HepG2 (cell line): ENCODE measurements around the gene DUS1L. TPM values are rescaled to one million over a fixed set of nuclear protein-coding genes. Genes with fewer than 3 reads are reported as not detected.
A peak's percentile ranks its signal among the peaks of the same experiment; 100 is the strongest.

Source experiments
- ATAC-seq: fragments of 200-7000 bp; cut with Tn5 transposase; 3 replicates; pipeline ENCODE4 v1.9.1; 2020; ENCODE audit warnings: mild to moderate bottlenecking, moderate library complexity
- BruUV-seq: library from RNA; stranded (reverse); fragments of 400-500 nt; replicated peaks from 2 replicates; lab custom pipeline; 2021; lab: Mats Ljungman, UMichigan
- CTCF ChIA-PET: fragments of 300-600 bp; formaldehyde crosslinking; extraction: SDS; loops from one replicate; lab custom pipeline; 2021; ENCODE audit warnings: low total read pairs, inconsistent platforms, low intra/inter-chr PET ratio; lab: Yijun Ruan, JAX
- POLR2A ChIA-PET: fragments of 350-600 bp; sonication (Branson Sonifier 250); formaldehyde crosslinking; loops from one replicate; lab custom pipeline; 2020; ENCODE audit warnings: antibody characterized with exemption, inconsistent platforms; lab: Yijun Ruan, JAX
- DNase-seq: peaks from one replicate; pipeline ENCODE4 v3.0.0-alpha.2; 2015; ENCODE audit warnings: low spot score
- FAIRE-seq: peaks from 3 replicates; lab custom pipeline; 2011; peaks lifted over from hg19 to GRCh38; lab: Jason Lieb, UNC
- H2AFZ ChIP-seq: one replicate; pipeline ENCODE4 v1.6.1; 2011; ENCODE audit warnings: low read length, inconsistent platforms
- H3K27ac ChIP-seq: fragments of 300-600 bp; 3 replicates; pipeline ENCODE4 v1.8.0; 2011; ENCODE audit warnings: mixed run types, mild to moderate bottlenecking, mixed read lengths, low read length, inconsistent platforms; ENCODE audit not compliant: insufficient read depth; ENCODE audit errors: extremely low read length
- H3K27me3 ChIP-seq, 2 experiments: fragments of 200-600 bp in 1 of 2; 2 replicates in 1 of 2; 3 replicates in 1 of 2; pipeline versions ENCODE4 v1.6.0 to v1.8.0; 2011; ENCODE audit warnings: low read length in 2 of 2, mild to moderate bottlenecking in 2 of 2, moderate library complexity in 2 of 2, inconsistent platforms in 1 of 2; ENCODE audit not compliant: insufficient read depth in 2 of 2, control insufficient read depth in 1 of 2
- H3K36me3 ChIP-seq, 2 experiments: fragments of 200-600 bp in 1 of 2; replicated peaks in 1 of 2; 2 replicates in 1 of 2; 3 replicates in 1 of 2; pipeline versions ENCODE4 v1.5.1 to v1.8.0; 2011; ENCODE audit warnings: low read length in 2 of 2, inconsistent platforms in 1 of 2; ENCODE audit not compliant: insufficient read depth in 2 of 2, control insufficient read depth in 1 of 2
- H3K4me1 ChIP-seq: 2 replicates; pipeline ENCODE4 v1.5.1; 2012; ENCODE audit warnings: low read length, inconsistent platforms; ENCODE audit not compliant: insufficient read depth
- H3K4me2 ChIP-seq: 2 replicates; pipeline ENCODE4 v1.6.0; 2011; ENCODE audit warnings: low read depth, low read length, inconsistent platforms
- H3K4me3 ChIP-seq, 3 experiments: fragments of 200-600 bp in 1 of 3; sonication (generic), shearing (Covaris generic) in 1 of 3; replicated peaks in 1 of 3; 2 replicates each; pipeline ENCODE4 v1.5.1; 2011 to 2016; ENCODE audit warnings: low read length in 3 of 3, inconsistent platforms in 2 of 3, low read depth in 2 of 3, mild to moderate bottlenecking in 2 of 3, control low read depth in 1 of 3, mixed read lengths in 1 of 3; ENCODE audit not compliant: insufficient read depth in 1 of 3
- H3K79me2 ChIP-seq: one replicate; pipeline ENCODE4 v1.6.1; 2011; ENCODE audit warnings: low read length, inconsistent platforms; ENCODE audit not compliant: insufficient read depth
- H3K9ac ChIP-seq: 2 replicates; pipeline ENCODE4 v1.6.0; 2011; ENCODE audit warnings: mild to moderate bottlenecking, low read depth, low read length, inconsistent platforms; ENCODE audit not compliant: insufficient read depth
- H3K9me3 ChIP-seq: 2 replicates; pipeline ENCODE4 v1.5.1; 2012; ENCODE audit warnings: mild to moderate bottlenecking, low read length
- H4K20me1 ChIP-seq: 2 replicates; pipeline ENCODE4 v1.6.0; 2011; ENCODE audit warnings: inconsistent platforms, mild to moderate bottlenecking, low read length, moderate library complexity; ENCODE audit not compliant: insufficient read depth
- ETV5 ChIP-seq: IDR thresholded peaks from 2 replicates; pipeline ENCODE4 v1.6.1; 2018; ENCODE audit warnings: missing biosample characterization, missing genetic modification reagents, inconsistent platforms, borderline replicate concordance
- GABPB1 ChIP-seq: IDR thresholded peaks from 2 replicates; pipeline ENCODE4 v1.6.1; 2016; ENCODE audit warnings: mild to moderate bottlenecking, missing genetic modification reagents, moderate library complexity, missing compliant biosample characterization
- LCORL ChIP-seq, 2 experiments: fragments of 450-650 bp in 1 of 2; sonication (generic) in 1 of 2; formaldehyde crosslinking in 1 of 2; IDR thresholded peaks; 2 replicates each; pipeline versions ENCODE4 v1.5.0 to v1.6.1; 2017 to 2020; ENCODE audit warnings: antibody characterized with exemption in 1 of 2, missing genetic modification reagents in 1 of 2
- ZFX ChIP-seq: sonication (generic); formaldehyde crosslinking; IDR thresholded peaks from 2 replicates; pipeline ENCODE4 v1.4.0; 2020; ENCODE audit warnings: mild to moderate bottlenecking, low read depth, missing genetic modification reagents, moderate library complexity
- WGBS: methylation state at CpG from one replicate; pipeline ENCODE4 v1.1.6; 2017; ENCODE audit warnings: low lambda C conversion rate; 5-methylcytosine and 5-hydroxymethylcytosine counted together
- in situ Hi-C: cut with HindIII; loops from 2 replicates; pipeline ENCODE4 v1.10.0; 2017; ENCODE audit warnings: low pct_unique_long_range_greater_than_20kb; ENCODE audit not compliant: extremely low pct_ligation_motif_present
- intact Hi-C: fragments of 100-400 bp; cut with micrococcal nuclease; formaldehyde crosslinking; loops from one replicate; pipeline ENCODE4 v1.10.0; 2022; ENCODE audit not compliant: unreplicated experiment
- polyA plus RNA-seq, 8 experiments: library from polyadenylated mRNA; depleted of rRNA in 3 of 8; stranded (reverse) in 7 of 8; unstranded in 1 of 8; fragments of >200 nt; fragmentation: Illumina TruSeq in 4 of 8; extraction: Trizol in 4 of 8; gene quantifications; 2 replicates each; pipeline versions ENCODE4 v1.2.1 to v1.2.3, GENCODE V29; 2011 to 2016; ENCODE audit warnings: low read depth in 4 of 8, missing spikeins in 1 of 8, mixed read lengths in 1 of 8; ENCODE audit not compliant: insufficient read depth in 1 of 8
- total RNA-seq, 5 experiments: library from RNA; depleted of rRNA; stranded (reverse); fragments of >200 nt; fragmentation: Illumina TruSeq; extraction: Trizol; gene quantifications; 2 replicates each; pipeline ENCODE4 v1.2.3, GENCODE V29; 2016; ENCODE audit warnings: low read depth in 1 of 5
- TF ChIP-seq, protein P1 (sequence below): sonication (generic); formaldehyde crosslinking; IDR thresholded peaks from 2 replicates; pipeline ENCODE4 v1.4.0; 2020; ENCODE audit warnings: missing genetic modification reagents, borderline replicate concordance
- TF ChIP-seq, protein P2 (sequence below): sonication (generic); formaldehyde crosslinking; IDR thresholded peaks from 2 replicates; pipeline ENCODE4 v1.9.0; 2022; ENCODE audit warnings: missing genetic modification reagents, mild to moderate bottlenecking, borderline replicate concordance
- TF ChIP-seq, protein P3 (sequence below): sonication (generic); formaldehyde crosslinking; IDR thresholded peaks from 2 replicates; pipeline ENCODE4 v1.5.1; 2020; ENCODE audit warnings: mild to moderate bottlenecking, missing genetic modification reagents, moderate library complexity
- TF ChIP-seq, protein P4 (sequence below): sonication (generic); formaldehyde crosslinking; IDR thresholded peaks from 2 replicates; pipeline ENCODE4 v1.5.0; 2020; ENCODE audit warnings: mild to moderate bottlenecking, missing genetic modification reagents, moderate library complexity

The DUS1L gene
- total and polyA plus RNA-seq, 2 of the 13 experiments (the other 11 are each of a cell fraction or from before 2014, with no cell fraction given) = 81.0 to 109 TPM

DNA sequence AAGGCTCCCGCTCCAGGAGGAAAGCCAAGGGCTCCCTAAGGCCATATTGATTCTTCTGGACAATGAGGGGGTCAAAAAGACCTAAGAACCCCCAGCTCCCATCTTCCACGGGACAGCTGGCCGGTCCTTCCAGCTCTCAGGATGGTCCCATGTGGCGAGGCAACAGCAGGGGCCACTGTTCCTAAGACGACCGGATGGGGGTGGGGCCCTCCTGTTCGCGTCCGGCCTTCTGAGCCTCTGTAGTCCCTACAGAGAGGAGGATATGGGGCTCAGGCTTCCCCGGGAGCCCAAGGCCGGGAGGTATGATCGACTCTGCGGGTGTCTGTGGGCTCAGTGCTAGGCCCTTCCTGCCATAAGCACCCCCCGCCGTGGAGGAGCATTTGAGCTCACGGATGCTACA is 22.1 kb downstream of the DUS1L start:
- Histone ChIP-seq H3K4me1 (peaks cover 51% of the 10 kb centered on the region), H3K27ac (no peak overlapping the region), H3K9me3 (no peaks in the 10 kb centered on the region), H3K4me2 (no peak overlapping the region), H3K79me2 (no peaks in the 10 kb centered on the region), H2AFZ (no peak overlapping the region), H4K20me1 (no peaks in the 10 kb centered on the region), H3K27me3 (no peaks in the 10 kb centered on the region), H3K4me3 (no peak overlapping the region), H3K36me3 (peaks cover 3 to 16% of the 10 kb centered on the region in 2 experiments; a peak in 3 of 5 replicates), H3K9ac (no peak overlapping the region)
- FAIRE-seq (no peak), ATAC-seq (peak; percentile 58), DNase-seq (no peak)
- WGBS = 65% methylated on average over 15 of the region's 16 CpGs
- ChIA-PET POLR2A (interaction anchor here (0.8 to 2.6 kb wide), 4 partner anchors 8 to 107 kb away, joined by 3 to 12 read pairs (median 3); partner anchors contain the start of genes GPS1, PYCR1 and RFNG), CTCF (no interaction called here)
- in situ Hi-C loops (no loop called here), intact Hi-C loops (no loop called here)
- TF ChIP-seq, protein P1, sequence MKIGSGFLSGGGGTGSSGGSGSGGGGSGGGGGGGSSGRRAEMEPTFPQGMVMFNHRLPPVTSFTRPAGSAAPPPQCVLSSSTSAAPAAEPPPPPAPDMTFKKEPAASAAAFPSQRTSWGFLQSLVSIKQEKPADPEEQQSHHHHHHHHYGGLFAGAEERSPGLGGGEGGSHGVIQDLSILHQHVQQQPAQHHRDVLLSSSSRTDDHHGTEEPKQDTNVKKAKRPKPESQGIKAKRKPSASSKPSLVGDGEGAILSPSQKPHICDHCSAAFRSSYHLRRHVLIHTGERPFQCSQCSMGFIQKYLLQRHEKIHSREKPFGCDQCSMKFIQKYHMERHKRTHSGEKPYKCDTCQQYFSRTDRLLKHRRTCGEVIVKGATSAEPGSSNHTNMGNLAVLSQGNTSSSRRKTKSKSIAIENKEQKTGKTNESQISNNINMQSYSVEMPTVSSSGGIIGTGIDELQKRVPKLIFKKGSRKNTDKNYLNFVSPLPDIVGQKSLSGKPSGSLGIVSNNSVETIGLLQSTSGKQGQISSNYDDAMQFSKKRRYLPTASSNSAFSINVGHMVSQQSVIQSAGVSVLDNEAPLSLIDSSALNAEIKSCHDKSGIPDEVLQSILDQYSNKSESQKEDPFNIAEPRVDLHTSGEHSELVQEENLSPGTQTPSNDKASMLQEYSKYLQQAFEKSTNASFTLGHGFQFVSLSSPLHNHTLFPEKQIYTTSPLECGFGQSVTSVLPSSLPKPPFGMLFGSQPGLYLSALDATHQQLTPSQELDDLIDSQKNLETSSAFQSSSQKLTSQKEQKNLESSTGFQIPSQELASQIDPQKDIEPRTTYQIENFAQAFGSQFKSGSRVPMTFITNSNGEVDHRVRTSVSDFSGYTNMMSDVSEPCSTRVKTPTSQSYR (CRISPR knock-in tag) = peak; percentile 51; the same call in 1 of the 2 replicates
- TF ChIP-seq ZFX (CRISPR knock-in tag) (no peak), LCORL (IDR thresholded peaks at IDR 0.05) (no peak), LCORL (CRISPR knock-in tag; IDR thresholded peaks at IDR 0.05) (no peak), ETV5 (CRISPR knock-in tag) (peak; percentile 25; the same call in 1 of the 2 replicates), GABPB1 (peak; percentile 15; the same call in 1 of the 2 replicates)
- TF ChIP-seq, protein P2, sequence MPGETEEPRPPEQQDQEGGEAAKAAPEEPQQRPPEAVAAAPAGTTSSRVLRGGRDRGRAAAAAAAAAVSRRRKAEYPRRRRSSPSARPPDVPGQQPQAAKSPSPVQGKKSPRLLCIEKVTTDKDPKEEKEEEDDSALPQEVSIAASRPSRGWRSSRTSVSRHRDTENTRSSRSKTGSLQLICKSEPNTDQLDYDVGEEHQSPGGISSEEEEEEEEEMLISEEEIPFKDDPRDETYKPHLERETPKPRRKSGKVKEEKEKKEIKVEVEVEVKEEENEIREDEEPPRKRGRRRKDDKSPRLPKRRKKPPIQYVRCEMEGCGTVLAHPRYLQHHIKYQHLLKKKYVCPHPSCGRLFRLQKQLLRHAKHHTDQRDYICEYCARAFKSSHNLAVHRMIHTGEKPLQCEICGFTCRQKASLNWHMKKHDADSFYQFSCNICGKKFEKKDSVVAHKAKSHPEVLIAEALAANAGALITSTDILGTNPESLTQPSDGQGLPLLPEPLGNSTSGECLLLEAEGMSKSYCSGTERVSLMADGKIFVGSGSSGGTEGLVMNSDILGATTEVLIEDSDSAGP (CRISPR knock-in tag) = peak; percentile 38; the same call in 1 of the 2 replicates
- TF ChIP-seq, protein P3, sequence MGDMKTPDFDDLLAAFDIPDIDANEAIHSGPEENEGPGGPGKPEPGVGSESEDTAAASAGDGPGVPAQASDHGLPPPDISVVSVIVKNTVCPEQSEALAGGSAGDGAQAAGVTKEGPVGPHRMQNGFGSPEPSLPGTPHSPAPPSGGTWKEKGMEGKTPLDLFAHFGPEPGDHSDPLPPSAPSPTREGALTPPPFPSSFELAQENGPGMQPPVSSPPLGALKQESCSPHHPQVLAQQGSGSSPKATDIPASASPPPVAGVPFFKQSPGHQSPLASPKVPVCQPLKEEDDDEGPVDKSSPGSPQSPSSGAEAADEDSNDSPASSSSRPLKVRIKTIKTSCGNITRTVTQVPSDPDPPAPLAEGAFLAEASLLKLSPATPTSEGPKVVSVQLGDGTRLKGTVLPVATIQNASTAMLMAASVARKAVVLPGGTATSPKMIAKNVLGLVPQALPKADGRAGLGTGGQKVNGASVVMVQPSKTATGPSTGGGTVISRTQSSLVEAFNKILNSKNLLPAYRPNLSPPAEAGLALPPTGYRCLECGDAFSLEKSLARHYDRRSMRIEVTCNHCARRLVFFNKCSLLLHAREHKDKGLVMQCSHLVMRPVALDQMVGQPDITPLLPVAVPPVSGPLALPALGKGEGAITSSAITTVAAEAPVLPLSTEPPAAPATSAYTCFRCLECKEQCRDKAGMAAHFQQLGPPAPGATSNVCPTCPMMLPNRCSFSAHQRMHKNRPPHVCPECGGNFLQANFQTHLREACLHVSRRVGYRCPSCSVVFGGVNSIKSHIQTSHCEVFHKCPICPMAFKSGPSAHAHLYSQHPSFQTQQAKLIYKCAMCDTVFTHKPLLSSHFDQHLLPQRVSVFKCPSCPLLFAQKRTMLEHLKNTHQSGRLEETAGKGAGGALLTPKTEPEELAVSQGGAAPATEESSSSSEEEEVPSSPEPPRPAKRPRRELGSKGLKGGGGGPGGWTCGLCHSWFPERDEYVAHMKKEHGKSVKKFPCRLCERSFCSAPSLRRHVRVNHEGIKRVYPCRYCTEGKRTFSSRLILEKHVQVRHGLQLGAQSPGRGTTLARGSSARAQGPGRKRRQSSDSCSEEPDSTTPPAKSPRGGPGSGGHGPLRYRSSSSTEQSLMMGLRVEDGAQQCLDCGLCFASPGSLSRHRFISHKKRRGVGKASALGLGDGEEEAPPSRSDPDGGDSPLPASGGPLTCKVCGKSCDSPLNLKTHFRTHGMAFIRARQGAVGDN (CRISPR knock-in tag) = peak; percentile 41
- TF ChIP-seq, protein P4, sequence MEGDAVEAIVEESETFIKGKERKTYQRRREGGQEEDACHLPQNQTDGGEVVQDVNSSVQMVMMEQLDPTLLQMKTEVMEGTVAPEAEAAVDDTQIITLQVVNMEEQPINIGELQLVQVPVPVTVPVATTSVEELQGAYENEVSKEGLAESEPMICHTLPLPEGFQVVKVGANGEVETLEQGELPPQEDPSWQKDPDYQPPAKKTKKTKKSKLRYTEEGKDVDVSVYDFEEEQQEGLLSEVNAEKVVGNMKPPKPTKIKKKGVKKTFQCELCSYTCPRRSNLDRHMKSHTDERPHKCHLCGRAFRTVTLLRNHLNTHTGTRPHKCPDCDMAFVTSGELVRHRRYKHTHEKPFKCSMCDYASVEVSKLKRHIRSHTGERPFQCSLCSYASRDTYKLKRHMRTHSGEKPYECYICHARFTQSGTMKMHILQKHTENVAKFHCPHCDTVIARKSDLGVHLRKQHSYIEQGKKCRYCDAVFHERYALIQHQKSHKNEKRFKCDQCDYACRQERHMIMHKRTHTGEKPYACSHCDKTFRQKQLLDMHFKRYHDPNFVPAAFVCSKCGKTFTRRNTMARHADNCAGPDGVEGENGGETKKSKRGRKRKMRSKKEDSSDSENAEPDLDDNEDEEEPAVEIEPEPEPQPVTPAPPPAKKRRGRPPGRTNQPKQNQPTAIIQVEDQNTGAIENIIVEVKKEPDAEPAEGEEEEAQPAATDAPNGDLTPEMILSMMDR (CRISPR knock-in tag) = 0 out of 2 replicates have a peak, but pooled peaks have one; percentile 9
- no TSS peak for BruUV-seq
